NOMO-1 (cell line): ENCODE results near the gene KRT86.
"Not testable (repeated sequence)": the region's sequence is repeated elsewhere in the genome, so short reads cannot be mapped to it uniquely, and the experiment has no call there.

Experiments
- DNase-seq, 2 experiments: peaks; one replicate each; lab custom pipeline; 2025; ENCODE audit not compliant: unreplicated experiment in 2 of 2; lab: John Stamatoyannopoulos, UW

Gene KRT86

DNA sequence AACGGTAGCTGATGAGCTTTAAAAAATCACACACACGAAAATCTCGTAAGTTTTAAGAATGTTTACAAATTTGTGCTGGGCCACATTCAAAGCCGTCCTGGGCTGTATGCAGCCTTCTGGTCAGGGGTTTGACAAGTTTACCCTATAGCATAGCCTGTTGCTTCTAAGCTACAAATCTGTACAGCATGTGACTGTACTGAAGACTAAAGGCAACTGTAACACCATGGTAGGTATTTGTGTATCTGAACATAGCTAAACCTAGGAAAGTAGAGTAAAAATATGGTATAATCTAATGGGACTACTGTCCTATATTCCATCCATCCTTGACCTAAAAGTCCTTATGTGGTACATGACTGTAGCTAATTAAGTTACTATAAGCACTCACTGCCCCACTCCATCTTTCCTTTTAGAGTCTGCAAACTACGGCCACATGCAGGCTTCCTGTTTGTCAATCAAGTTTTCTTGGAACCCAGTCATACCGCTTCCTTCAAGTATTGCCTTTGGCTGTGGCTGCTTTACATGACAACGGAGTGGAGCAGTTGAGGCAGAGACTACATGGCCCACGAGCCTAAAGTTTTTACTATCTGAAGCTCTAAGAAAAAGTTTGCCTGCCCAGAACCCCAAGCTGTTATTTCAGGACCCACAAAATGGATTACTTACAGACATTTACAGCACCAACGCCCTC lies 22.9 kb upstream of the KRT86 start:
- no peak for DNase-seq

GRCh38 chr12:52252175-52252615 lies 22.2 kb upstream of the KRT86 start:
- not testable (repeated sequence) for DNase-seq

GRCh38 chr12:52252728-52253343 lies 21.6 kb upstream of the KRT86 start:
- DNase-seq, result no peak

DNA sequence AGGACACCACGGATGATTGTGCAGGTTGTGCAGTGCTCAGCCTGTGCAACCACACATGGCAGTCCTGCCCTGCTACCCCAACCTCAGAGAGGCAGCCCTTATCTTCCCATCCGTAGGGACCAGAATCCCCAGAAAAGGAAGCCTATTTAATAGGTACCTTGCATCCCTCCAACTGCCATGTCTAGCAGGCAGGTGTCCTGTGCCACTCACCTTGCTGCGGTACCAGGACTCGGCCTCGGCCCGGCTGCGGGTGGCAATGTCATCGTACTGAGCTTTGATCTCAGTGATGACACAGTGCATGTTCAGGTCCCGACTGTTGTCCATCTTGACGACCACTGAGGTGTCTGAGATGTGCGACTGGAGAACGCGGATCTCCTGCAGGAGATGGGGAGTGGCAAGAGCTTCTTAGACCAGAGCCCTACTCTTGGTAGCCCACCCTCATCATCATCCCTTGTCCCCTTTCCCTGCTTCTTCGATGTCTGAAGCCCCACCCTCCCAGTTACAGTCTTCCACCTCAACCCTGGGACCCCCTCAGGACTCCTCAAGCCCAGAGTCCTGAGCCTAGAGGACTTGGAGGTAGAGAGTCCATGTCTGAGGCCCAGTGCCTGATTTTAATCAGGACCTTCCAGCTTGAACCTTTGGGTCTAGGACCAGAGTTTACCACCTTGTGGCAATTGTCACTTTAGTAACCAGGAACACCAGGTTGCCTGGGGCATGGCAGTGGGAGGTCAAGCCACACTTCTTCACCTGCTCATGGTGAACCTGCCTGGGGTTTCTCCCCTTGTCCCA lies 20.9 kb upstream of the KRT86 start:
- no peak for DNase-seq

DNA sequence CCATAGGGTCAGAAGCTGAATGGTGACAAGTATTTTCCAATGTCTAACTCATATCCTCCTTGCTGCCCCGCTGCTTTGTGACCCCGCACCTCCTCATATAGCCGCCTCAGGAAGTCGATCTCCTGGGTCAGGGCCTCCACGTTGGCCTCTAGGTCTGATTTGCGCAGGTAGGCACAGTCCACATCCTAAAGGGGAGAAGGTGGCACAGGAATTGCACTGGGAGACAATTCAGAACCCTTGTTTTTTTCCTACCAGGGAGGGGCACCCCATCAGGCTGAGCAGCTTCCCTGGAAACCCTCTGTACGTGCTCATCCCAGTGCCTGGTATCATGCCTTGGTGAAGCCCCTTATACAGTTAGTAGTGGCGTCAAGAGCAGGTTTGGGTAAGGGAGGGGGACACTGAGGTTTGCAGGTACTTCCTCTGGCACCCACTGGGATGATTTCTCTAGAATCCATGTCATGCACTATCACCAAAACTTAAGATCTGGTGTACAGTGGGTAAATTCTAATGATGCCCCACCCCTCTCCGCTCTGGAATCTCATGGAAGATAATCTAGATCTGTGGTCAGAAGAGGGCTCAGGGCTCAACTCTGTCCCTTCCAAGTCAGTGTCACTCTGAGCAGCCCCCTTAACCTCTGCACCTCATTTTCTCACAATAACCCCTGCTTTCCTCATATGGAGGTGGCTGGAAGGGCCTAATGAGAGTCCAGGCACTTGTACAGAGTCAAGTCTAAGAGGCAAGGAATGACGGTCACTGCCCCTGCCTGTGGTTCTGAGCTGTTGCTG lies 20.1 kb upstream of the KRT86 start:
- no peak for DNase-seq

DNA sequence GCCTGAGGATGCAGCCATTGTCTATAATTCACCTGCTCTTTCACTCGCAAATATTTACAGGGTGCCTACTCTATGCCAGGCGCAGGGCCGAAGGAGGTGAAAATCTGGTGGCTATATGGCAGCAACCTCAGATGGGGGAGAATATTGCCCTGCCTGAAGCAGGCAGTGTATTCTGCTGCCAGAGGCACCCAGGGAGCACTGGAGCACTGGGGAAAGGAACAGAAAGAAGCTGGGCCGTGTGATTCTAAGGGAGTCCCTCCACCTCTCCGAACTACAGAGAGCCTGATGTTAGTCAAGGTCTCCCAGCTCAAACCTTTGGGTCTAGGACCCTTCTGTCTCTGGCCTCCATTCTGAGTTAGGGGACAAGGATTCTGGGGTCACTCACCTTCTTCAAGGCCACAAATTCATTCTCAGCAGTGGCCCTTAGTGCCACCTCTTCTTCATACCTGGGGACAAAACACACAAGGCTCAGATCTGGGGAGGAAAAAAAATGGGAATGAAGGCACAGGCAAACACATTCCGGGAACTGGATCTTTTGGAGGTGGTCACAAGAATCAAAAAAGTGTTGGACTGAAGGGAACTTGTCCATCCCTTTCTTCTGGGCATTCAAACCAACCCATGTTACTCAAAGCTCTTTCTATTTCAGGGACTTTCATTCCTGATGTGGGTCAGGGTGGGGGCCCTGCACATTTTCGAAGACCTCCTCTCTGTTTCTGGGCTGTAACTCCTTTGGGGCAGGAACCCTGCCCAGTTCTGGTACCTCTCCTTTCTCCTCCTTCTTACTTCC lies 19.3 kb upstream of the KRT86 start:
- no peak for DNase-seq

DNA sequence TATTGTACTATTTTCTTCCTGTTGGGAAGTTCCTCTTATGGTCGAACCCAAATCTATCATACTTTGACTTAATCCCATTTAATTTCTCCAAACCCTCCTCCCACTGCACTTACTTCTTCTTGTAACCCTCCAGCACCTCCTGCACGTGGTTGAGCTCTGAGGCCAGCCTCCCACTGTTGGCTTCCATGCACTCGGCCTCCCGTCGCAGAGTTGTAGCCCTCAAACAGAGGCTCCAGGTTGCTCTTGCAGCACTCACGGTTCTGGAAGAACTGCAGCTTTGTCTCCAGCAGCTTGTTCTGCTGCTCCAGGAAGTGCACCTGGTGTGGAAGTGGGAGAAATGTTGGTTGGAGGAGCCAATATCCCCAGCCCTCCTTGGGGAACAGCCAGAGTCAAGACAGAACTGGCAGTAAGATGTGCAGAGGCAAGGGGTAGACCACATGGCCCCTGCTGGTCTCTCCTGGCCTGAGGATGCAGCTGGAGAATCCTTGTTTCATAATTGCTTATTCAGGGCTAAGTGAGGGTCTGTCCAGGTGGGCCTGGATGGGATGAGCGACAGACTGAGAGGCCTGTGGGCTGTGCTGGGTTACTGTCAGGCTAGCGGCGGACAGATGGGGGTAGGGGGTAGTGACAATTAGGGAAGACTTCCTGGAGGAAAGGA lies 18.4 kb upstream of the KRT86 start:
- no peak for DNase-seq

DNA sequence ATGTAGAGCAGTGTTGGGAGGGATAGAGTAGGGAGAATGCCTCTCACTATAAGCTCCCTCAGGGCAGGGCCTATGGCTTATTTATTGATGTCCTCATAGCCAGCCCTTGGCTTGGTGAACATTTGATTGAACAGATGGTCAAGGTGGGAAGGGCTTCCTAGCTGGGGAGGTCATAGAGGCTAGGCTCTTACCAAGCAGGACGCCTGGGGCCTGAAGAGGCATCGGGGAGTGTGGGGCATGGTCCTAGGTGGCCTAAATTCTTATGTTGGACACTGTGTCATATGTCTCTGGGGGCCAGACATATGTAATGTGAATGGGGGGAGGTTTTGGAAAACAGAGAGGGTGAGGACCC lies 17.9 kb upstream of the KRT86 start:
- no peak for DNase-seq

GRCh38 chr12:52257074-52257551 lies 17.3 kb upstream of the KRT86 start:
- DNase-seq, result no peak

DNA sequence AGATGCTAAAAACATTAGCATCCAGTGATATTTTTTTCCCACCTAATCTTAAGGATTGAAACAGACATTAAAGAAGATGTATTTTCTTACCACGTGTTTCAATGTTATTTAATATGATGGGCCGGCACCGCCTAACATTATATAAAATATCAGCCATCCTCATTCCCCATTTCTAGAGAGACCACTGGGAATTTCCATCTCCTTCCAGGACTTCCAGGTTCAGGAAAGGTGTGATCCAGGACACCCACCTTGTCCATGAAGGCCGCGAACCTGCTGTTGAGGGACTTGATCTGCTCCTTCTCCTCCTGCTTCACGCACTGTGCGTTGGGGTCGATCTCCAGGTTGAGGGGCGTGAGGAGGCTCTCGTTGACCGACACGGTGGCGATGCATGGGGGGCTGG lies 16.5 kb upstream of the KRT86 start:
- not testable (repeated sequence) for DNase-seq

DNA sequence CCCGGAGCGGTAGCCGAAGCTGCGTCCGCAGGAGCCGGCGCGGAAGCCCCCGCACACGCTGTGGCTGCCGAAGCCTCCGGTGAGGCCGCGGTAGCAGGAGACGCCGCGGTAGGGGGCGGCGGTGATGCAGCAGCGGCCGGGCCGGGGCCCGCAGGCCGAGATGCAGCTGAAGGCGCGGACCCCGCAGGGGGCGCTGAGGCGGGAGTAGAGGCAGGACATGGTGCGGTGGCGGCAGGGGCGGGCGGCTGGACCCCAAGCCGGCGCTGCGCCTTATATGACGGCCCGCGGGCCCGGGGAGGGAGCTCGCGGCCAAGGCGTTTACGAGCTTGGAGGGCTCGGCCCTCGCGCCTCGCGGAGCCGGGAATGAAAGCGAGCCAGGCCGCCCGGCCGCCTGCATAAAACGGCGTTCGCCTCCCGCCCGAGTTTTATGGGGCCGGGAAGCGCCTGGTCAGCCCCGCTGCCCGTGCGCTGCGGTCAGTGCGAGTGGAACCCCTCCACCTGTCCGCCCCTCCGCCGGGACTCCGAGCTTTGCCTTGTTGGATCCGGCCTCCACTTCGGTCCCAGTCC lies 16.0 kb upstream of the KRT86 start:
- DNase-seq, result no peak

DNA sequence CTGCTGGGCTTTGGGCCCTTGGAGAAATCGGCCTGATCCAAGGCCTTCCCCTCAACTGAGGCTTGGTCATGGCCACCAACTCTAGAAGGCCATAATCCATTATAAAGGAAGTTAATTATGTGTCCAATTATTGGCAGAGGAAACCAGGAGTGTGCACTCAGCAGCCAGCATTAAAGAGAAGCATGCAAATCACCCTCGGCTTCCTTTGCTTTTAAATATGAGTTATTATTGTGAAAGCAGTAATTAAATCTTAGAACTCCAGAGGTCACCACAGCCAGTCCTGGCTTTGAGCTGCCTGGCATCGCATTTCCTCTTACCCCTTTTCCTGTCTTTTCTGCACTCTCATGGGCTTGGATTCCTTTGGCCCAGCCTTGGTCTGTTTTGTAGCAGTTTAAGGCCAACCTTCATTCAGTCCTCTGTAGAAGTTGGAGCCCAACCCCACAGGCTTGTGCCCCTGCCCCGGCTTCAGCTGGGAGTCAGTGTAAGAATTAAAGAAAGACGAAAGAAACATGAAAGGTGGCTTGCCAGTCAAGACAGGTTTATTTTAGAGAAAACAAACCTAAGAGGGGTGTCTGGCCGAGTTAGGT lies 14.7 kb upstream of the KRT86 start:
- DNase-seq, result peak in 1 of 2 experiments; percentile 73

GRCh38 chr12:52260361-52261207 lies 13.9 kb upstream of the KRT86 start:
- peak; percentile 36 to 43 for DNase-seq

DNA sequence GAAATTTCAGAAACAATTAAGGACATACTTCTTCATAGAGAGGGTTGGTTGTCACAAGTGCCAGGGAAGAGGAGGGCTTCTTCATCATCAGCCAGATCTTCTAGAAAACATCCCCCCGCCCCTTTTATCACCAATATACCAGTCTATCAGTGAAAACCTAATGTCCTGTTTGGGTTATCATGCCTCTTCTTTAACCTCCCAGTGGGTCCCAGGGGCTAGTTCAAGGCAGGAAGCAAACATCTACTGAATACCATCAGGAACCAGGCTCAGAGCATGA lies 13.3 kb upstream of the KRT86 start:
- no peak for DNase-seq

DNA sequence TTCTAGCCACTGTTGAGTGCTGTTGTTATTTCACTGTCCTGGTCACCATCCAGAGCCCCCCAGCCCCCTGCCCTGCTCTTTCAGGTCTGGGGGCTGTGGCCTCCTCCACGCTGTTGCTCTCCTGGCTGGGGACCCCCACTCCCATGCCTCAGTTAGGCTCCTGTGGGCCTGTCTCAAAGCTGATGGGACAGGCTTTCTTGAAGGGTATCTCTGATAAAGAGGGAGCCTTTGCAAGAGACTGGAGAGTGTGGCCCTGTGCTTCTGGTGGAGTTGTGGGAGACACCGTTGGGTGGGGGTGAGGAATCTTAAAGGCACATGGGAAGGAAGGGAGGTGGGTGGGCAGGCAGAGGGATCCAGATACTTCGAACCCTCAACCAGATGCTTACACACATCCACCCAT lies 12.2 kb upstream of the KRT86 start:
- DNase-seq, result no peak

DNA sequence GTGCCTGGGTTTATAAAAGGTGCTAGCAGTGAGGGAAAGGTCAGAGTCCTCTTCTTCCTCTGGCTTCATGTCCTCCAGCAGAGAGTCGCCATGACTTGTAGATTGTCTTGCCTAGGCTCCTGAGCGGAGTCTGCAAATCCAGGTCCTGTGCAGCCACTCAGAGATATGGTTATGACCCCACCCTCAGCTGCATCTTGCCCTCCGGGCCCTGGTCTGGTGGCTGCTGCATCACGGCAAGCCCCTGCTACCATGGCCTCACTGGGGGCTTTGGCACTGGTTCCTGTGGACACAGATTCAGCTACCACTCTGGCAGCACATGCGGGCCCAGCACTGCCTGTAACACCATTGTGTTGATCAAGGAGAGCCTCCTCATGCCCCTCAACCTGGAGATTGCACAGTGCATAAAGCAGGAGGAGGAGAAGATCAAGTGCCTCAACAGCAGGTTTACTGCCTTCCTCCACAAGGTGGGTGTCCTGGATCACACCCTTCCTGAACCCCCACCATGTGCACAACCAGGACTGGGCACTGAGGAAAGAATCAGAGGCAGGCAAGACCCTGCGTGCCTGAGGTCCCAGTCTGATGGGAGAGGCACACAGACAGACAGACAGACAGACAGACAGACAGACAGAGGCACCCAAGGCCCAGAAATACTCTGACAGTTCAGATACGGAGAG lies 10.5 kb upstream of the KRT86 start:
- no peak for DNase-seq

DNA sequence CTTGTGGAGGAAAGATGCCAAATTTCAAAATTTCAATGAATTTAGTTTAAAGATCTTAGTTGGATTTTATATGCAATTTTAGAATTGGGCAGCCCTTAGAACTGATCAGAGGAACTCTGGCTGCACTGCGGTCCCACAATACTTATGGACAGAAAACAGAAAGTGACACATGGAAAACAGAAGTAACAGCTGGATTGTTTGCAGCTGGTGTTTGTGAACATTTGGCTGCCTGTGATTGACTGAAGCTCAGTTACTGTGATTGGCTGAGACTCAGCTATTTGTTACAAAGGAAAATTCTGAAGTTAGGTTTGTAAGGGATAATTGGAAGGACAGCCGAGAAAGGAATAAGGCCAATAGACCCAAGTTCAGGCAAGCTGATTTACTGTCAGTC lies 10.0 kb upstream of the KRT86 start:
- no peak for DNase-seq

GRCh38 chr12:52266514-52266913 lies 7.9 kb upstream of the KRT86 start:
- DNase-seq, result no peak
